AG10803 (cell line): ENCODE data around the gene MTHFSD.
A peak's percentile ranks its signal among the peaks of the same experiment; 100 is the strongest.
"Not testable (repeated sequence)": the region's sequence is repeated elsewhere in the genome, so short reads cannot be mapped to it uniquely, and the experiment has no call there.

Experiments used
- DNase-seq: peaks from one replicate; pipeline ENCODE4 v3.0.0; 2010; ENCODE audit warnings: low read depth
- H3K4me3 ChIP-seq: 2 replicates; pipeline ENCODE4 v1.5.1; 2011; ENCODE audit warnings: mild to moderate bottlenecking, low read length, control low read depth
- CTCF ChIP-seq: conservative IDR thresholded peaks from 2 replicates; pipeline ENCODE4 v1.5.1; 2011; ENCODE audit warnings: mild to moderate bottlenecking, low read length, control low read depth, inconsistent platforms

MTHFSD gene

GRCh38 chr16:86597126-86597879 is 42.3 kb upstream of the MTHFSD start:
- TF ChIP-seq CTCF = no peak
- no peak for DNase-seq
- no peak overlapping the region for H3K4me3 ChIP-seq

- DNase-seq = no peak
- H3K4me3 ChIP-seq = no peak overlapping the region
- TF ChIP-seq CTCF = no peak
These were observed 41.1 kb upstream of the MTHFSD start for GRCh38 chr16:86595983-86596605.

- no peak for DNase-seq
- no peak overlapping the region for H3K4me3 ChIP-seq
- no peak for TF ChIP-seq CTCF
These were observed 39.7 kb upstream of the MTHFSD start for GRCh38 chr16:86594721-86595120.

- no peak for TF ChIP-seq CTCF
- DNase-seq = no peak
- no peak overlapping the region for H3K4me3 ChIP-seq
These were observed 39.0 kb upstream of the MTHFSD start for GRCh38 chr16:86593913-86594620.

- H3K4me3 ChIP-seq = no peak overlapping the region
- DNase-seq = no peak
- no peak for TF ChIP-seq CTCF
These were observed 36.2 kb upstream of the MTHFSD start for GRCh38 chr16:86591270-86591669.

- no peak for TF ChIP-seq CTCF
- DNase-seq = peak; percentile 91
- no peak overlapping the region for H3K4me3 ChIP-seq
These were observed 35.6 kb upstream of the MTHFSD start for GRCh38 chr16:86590501-86591144.

- H3K4me3 ChIP-seq = not testable (repeated sequence)
These were observed 32.9 kb upstream of the MTHFSD start for GRCh38 chr16:86587955-86588354.

More at GRCh38 chr16:86587955-86588354, 32.9 kb upstream of the MTHFSD start:
- not testable (repeated sequence) for DNase-seq
